ENCODE measurements around the gene SLC24A3.

The SLC24A3 gene

DNA sequence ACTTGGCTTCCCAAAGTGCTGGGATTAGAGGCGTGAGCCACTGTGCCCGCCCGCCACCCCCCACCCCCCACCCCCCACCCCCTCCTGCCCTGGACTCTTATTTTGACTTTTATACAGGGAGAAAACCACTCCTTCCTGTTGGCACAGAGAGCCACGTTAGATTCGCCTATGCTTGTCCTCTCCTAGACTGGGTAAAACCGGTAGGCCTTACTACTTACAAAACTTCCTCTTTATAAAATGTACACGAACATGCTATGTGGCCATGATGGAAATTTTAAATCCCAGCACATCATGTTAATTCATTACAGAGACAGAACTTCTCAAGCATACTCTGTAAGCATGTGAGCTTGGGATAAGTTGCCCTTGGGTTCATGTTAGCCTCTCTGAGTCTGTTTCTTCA is 124.2 kb downstream of the SLC24A3 start:
- DNase-seq (ENCODE audit: low read depth in 3 of 3, low spot score in 1 of 3), result no peak

DNA sequence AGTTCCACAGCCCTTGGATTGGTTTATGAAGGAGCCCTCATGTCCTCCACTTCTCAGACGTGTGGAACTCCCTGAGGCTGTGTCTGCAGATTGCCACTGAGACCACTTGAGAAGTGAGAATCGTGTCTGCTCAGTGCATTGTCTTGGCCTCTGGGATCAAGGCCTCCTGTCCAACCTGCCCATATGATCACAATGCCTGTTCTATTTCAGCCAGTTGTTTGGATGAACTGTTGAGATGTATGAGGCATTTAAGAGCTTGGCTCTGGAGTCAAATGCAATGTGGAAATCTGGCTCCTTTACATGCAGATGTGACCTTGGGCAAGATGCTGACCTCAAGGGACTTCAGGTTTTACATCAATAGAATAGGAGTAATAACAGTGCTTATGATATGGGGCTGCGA is 125.9 kb downstream of the SLC24A3 start:
- DNase-seq (ENCODE audit: low read depth in 3 of 3, low spot score in 1 of 3), result no peak

DNA sequence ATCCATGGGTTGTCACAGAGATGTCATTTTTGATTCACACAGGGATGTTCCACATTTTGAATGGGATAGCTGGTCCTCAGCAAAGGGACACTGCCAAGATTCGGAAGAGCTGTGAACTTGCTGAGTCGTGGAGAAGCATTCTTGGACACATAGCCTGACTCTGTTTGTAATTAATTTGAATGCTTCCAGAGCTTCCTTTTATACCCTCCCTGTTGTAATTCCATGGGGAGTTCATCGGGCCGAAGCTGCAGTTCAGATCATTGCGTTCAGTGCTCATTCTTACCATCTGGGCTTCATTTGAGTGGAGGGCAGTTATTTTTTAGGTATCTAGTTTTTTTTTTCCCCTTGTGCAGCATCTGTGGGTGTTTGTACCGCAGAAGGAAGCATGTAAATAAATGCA is 126.5 kb downstream of the SLC24A3 start:
- no peak for DNase-seq (ENCODE audit: low read depth in 3 of 3, low spot score in 1 of 3)

DNA sequence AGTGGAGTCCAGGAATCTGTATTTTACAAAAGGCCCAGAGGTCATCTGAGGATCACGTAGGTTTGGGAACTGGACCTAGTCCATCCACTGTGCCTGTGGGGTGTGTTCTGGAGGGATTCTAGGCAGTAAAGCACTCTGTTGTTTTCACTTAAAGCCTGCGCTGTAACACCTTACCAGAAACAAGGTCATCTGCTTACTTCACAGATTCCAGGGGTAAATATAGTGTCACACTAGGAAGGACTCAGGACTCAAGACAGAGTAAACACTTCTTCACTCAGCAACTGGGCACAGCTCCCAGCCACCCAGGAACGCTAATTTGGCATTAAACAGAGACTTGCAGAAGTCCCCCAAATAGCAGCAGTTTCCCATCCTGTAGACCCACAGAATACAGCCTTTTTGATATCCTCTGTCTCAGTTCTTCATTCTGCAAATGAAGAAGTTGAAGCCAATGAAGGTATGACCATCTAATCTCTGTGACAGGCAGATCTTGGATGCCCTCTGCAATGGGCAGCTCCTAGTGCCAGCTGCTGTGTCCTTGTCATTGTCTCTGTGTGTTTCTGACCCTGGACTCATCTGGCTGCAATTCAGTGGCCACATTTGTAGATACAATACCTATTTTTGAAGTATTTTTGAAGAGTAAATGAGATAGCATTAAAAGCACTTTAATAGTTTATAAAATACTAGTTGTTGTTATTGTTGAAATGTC is 129.1 kb downstream of the SLC24A3 start:
- DNase-seq (ENCODE audit: low read depth in 3 of 3, low spot score in 1 of 3), result no peak

DNA sequence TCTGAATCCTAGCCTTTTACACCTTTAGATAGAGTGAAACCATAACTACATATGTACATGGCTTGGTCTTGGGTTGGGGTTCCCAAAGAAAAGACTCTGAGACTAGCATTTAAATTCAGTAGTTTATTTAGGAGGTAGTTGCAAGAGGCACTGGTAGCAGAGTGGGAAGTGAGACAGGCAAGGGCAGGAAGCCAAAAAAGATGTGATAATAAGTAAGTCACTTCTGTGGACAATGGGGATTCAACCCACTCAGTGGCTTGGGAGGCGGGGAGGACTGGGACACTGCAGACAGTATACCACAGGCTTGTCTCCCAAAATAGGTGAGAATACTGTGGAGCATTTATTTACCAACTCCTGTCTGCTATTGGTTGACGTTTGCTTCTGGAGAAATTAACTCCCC is 131.9 kb downstream of the SLC24A3 start:
- no peak for DNase-seq (ENCODE audit: low read depth in 3 of 3, low spot score in 1 of 3)

DNA sequence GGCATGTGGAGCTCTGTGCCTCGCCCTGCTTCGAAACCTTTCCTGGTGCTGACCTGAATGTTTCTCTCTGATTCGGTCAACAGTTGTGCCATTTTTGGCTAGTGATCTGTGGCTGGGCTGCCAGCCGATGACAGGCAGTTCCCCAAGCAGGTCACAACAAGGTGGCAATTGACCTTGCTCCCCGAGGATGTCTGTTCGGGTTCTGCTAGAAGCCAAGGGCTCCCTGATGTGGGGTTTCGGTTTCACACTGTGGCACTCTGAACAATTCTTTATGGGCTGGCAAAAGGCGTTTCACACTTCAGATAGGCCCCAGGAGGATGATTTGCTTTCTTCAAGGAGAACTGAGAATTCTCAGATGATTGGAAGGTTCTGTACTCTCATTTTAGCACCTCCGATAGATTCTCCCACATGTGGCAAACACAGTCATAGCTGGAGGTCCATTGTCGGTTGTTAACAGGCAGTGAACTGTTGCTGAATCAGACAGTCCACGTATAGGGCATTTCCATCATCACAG is 135.6 kb downstream of the SLC24A3 start:
- no peak for DNase-seq (ENCODE audit: low read depth in 3 of 3, low spot score in 1 of 3)

DNA sequence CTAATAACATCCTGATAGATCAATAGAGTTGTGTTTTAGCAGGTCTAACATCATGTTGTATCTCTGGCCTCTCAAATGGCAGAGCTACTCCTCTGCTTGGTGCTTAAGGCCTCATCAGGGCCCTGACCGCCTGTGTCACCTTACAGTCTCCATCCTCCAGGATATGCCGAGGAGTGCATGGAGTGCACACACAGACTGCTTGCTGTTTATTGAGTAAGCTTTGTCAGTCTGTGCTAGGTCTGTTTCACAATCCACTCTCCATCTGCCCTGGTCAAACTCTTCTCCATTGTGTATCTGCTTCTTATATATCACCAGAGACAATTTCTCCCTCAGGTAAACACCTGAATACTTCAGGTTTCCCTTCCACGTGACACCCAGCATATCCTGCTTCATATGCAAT is 136.1 kb downstream of the SLC24A3 start:
- DNase-seq (ENCODE audit: low read depth in 3 of 3, low spot score in 1 of 3), result no peak

DNA sequence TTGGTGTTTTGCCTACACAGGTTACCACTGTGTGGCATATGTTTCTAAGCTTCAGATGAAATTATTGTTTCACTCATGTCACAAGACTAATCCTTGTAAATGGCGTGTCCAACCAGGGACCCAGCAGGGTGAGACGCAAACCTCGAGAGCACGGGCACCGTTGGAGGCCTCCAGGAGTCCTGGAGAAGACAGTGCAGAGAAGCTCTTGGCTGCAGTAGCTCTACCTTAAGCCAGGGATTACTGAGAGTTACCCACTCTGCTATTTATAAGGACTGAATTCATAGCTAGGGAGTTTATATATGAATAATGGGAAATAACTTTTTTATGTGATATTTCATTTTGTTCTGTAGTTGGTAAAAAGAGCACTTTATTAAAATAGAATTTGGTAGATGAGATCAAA is 137.4 kb downstream of the SLC24A3 start:
- DNase-seq (ENCODE audit: low read depth in 3 of 3, low spot score in 1 of 3), result no peak

DNA sequence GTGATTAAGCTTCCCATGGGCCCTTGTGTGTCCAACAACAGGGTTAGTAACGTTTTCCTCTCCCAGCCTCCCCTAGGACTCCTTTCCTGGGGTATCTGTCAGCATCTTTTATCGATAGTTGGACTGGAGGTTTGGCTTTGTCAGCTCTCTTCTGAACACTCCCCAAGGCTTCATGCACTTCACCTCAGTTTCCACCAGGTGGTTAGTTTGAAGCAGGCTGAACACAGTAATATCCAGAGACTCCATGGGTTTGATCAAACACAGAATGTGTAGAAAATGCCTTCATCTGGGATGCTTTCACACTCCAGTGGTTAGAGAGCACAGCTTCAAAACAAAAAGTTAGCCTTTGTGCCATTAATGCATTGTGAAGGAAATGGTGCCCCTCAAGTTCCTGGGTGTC is 139.1 kb downstream of the SLC24A3 start:
- DNase-seq (ENCODE audit: low read depth in 3 of 3, low spot score in 1 of 3), result no peak

DNA sequence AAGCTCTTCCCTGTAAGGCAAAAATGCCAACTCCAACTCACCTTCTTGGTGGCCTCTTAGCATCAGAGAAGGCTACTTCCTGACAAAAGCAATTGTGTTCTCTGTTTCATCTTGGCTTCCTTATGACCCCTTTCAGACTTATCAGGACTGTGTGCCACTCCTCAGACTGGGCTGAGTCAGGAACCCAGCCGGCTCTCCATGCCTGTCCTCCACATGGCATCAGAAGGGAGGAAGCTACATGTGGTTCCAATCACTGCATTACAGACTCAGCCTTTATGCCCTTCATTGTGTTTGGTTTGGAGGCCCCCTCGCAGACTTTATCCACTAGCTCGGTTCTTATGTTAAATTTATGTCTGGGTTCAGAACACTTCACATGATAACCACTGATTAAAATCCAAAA is 142.5 kb downstream of the SLC24A3 start:
- DNase-seq (ENCODE audit: low read depth in 3 of 3, low spot score in 1 of 3), result no peak

DNA sequence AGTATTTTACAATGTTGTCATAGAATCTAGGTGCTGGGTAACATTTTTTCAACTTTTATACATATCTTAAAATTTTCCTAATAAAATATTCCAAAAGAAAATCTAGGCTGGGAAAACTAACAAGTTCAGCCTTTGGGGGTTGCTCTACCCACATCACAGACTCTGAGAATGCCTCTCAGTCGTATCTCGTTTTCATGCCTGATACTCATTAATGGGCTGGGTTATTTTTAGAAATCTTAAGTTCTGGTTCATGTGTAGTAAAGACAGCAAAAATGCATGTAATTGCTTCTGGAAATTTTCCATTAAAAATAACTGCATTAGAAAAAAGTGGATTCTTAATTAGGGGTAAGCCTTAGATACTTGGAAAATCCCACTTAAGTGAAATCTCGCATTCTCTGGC is 149.3 kb downstream of the SLC24A3 start:
- DNase-seq (ENCODE audit: low read depth in 3 of 3, low spot score in 1 of 3), result no peak

DNA sequence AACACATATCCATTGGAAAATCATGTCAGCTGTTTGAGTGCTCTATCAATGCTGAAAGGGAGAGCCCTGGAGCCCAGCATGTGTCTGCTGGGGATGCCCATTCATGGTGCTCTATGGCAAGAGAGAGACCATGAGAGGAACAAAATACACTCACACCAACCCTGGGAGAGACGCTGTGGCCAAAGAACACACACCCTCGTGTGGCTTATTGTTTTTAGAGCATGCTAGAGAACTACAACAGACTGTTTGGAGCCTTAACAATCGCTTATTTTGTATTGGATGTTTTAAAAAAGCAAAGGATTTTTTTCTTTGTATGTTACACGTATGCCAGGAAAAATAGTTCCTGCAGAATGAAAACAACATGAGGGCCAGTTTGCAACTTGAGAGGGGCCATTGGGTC is 151.0 kb downstream of the SLC24A3 start:
- no peak for DNase-seq (ENCODE audit: low read depth in 3 of 3, low spot score in 1 of 3)

DNA sequence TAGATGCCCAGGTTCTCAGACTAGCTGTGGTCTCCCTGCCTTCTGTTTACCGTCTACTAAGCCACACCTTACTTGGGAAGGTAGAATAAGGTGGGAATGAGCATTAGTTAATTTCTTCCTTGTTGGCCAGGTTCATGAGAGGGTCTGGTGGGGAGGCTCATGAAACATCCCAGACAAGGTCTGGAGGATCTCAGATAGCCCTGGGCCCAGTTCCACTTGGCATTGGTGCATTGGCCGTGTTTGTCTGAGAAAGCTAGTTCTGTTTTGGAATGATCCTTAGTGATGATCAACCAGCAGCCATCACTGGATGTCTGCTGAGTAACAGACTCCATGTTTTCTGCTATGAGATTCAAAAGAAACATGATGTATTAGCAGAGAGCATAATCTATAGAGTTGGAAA is 155.1 kb downstream of the SLC24A3 start:
- DNase-seq (ENCODE audit: low read depth in 3 of 3, low spot score in 1 of 3), result no peak

DNA sequence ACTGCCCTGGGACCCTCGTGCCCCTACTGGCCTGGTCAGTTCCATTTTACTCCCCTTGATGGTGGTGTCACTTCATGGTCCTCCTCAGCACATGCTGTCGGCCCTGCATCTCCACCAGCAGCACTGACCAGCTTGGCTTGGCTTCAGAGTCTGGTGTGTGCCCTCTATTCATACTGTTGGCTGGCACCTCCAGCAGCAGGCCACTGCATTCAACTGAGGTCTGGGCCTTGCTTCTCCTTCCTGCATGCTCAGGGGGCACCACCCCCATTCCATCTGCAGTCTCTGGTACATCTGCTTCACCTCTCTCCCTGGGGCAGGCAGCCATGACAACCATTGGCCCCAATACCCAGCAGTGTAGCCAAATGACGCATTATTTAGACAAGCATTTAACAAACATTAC is 155.9 kb downstream of the SLC24A3 start:
- DNase-seq (ENCODE audit: low read depth in 3 of 3, low spot score in 1 of 3), result no peak

DNA sequence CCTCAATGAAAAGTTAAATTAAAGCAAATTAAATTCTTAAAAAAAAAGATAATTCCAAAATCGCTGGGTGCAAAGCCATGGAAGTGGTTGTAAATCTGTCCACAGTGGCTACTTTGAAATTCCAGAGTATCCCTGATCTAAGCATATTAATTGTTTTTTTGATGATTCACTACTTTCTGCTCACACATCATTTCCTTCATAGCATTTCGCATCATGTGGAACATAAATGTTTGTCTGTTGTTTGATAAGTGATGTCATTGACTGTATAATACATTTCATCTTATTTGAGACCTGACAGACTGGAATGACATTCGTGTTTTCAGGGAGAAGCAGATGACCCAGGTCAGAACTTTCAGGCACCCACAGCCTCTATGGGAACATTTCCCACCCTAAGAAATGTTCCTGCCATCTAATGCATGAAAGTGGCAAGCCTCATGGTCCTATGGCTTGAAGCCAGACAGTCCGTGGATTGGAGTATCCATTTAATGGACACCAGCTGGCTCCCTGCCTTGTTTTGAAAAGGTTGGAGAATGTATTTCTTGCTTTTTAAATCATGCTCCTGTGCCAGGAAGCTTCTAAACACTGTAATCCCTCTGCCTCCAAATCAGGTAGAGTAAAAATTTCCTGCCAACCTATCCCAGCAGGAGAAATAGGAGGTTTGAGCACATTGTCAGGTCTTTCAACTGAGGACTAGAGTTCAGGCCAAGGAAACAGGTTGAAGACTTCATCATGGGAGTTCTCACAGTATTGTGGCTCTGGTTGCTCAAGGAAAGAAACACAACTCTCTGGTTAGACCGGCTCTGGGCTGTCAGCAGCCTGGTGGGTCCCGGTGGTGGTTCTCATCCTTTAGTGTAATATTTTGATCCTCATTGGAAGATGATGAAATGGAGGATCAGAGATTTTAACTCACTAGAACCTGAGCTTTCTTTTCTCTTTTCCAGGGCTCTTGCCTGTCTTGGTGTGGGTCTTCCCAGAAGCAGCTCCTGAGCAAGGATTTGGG is 157.9 kb downstream of the SLC24A3 start:
- no peak for DNase-seq (ENCODE audit: low read depth in 3 of 3, low spot score in 1 of 3)

DNA sequence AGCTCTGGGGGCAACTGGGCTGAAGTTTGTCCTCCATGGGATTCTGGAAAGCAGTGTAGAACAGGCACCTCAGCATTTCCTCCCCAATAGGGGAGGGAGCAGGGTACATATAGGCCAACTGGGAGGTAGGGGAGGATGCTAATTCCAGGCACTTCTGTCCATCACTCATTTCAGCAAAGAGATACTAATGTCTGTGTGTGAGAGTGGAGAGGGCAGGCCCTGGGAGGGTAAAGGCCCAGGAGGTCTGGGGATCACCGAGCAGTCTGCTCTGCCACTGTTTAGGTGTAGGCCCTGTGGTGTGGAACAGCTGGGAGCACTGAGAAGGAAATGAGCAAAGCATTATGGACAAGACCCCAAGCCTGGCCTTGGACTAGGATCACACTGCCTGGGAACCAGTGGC is 158.7 kb downstream of the SLC24A3 start:
- no peak for DNase-seq (ENCODE audit: low read depth in 3 of 3, low spot score in 1 of 3)

DNA sequence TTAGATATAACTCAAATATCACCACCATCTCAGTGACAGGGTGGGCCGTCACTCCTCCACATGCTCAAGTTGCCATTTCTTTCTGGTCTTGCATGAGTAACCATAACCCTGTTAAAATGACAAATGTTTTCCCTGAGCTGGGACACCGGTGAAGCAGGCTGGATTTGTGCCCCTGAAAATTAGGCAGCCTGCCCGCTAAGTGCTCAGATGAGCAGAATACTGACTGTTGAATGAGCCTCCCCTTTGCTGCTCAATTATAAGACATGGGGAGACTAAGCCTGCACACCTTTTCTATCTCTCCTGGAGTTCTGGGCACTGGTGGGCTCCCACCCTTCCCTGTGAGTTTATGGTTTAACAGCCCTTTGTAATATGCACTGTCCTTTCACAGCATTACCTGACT is 161.8 kb downstream of the SLC24A3 start:
- DNase-seq (ENCODE audit: low read depth in 3 of 3, low spot score in 1 of 3), result no peak

DNA sequence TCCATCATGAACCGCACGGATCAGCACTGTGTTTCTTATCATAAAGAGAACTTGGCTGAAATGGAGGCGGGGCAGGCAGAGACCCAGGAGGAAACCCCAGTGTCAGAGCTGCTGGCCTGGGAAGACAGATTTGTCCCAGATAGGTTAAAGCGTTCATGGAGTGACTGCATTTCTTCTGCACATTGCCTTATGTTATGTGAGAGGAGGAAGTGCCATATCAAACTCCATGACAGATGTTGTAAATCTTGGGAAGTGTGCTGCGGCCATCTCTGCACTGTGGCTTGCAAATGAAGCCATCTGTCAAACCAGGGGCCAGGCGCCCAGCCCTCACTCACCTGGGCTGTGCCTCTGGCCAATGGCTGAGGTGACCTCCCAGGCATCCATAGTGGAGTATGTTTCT is 163.0 kb downstream of the SLC24A3 start:
- no peak for DNase-seq (ENCODE audit: low read depth in 3 of 3, low spot score in 1 of 3)

DNA sequence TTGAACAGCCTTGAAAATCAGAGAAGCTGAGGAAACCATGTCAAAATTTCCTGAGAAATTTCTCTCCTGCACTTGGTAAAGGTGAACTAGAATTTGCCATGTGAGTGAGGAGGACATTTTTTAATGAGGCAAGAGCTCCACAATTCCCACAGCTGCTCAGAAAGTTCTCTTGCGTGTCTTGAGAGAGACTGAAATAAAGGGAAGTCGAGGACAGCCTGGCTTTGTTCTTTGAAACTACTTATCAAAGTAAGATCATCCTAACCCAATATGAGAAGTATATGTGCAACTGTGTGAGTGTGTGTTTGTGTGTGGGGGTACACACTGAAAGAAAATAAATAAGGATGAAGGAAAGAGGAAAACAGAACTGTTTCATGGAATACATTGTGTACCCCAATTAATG is 163.4 kb downstream of the SLC24A3 start:
- DNase-seq (ENCODE audit: low read depth in 3 of 3, low spot score in 1 of 3), result no peak

DNA sequence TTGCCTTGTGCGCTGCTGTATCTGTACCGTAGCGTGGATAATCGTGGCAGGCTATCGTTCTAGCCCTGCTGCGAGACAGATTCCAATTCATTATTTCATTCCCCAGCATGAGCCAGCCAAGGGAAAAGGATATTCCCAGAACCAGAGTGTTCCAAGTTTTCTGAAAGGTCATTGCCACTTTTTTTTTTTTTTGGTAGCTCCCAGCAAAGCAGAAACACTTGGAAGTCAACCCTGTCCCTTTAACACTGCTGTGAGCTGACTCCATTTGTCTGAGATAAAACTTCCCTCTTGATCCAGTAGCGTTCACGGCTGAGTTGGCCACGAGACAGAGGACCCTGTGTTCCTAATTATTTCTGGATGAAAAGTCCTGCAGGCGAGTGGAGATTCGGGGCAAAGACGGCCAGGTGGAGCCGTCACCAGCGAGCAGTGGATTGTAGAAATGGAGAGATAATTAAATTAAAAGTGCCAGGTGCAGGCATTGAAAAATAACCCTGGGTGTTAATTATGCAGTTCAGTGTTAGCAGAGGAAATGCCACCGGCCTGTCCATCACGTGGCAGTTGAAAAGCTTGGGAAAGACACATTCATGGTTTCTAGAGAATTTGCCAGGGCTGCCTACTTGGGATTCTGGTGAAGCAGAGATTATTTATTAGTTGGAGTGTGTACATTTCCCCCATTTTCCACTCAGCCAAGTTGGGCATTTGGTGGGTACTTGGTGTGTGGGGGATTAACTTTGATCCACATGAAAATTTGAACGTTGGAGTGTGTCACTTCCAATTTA is 164.2 kb downstream of the SLC24A3 start:
- DNase-seq (ENCODE audit: low read depth in 3 of 3, low spot score in 1 of 3), result no peak

DNA sequence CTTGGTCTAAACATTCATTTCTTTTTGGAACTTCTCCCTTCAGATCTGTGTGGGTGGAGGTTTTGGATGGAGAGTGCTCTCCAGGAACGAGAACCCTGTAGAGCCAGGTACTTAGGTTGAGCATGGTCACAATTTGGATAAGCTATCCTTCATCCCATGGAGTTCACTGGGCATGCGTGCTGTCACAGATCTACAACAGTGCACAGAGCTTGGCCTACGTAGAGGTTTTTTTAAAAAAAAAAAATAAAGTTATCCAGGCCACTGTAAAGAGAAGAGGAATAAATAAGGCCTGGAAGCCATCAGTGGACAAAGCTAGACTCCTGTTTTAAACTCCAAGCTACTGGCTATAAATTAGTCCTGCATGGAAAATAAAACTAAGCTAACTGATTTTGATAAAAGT is 165.6 kb downstream of the SLC24A3 start:
- DNase-seq (ENCODE audit: low read depth in 3 of 3, low spot score in 1 of 3), result no peak

DNA sequence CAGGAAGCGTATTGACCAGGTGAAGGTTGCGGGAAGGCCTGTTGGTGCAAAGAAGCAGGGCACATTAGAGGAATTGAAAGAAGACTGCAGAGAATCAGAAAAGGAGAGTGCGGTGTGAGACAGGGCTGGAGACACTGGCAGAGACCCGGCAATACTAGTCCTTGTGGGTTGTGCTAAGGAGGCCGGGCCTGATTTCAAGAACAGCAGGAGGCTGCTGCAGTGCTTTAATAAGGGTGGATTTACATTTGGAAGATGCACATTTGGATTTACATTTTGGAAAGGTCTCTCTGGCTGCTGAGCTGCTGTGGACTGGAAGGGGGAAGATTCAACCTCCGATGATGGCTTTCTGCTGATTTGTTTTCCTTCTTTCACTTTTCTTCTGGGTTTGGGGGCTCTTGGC is 167.8 kb downstream of the SLC24A3 start:
- DNase-seq (ENCODE audit: low read depth in 3 of 3, low spot score in 1 of 3), result no peak
